Heart left ventricle (tissue), 13 donors: ENCODE results near the gene MYO1C.

Source experiments
- POLR2A ChIP-seq, 2 donors: fragments of 450-650 bp; IDR thresholded peaks; one replicate each; pipeline ENCODE4 v1.6.1; 2017; ENCODE audit warnings: antibody characterized with exemption in 2 of 2, mild to moderate bottlenecking in 2 of 2, moderate library complexity in 2 of 2
- TF ChIP-seq, protein P1 (sequence below), 12 donors: fragments of 200-600 bp; sonication (generic) in 4 of 12; IDR thresholded peaks; one replicate each; pipeline versions ENCODE4 v1.5.0 to v1.8.0; 2018 to 2022; ENCODE audit warnings: antibody characterized with exemption in 12 of 12, mild to moderate bottlenecking in 5 of 12
- donor health status: ischemic (EF 13 %, LVEDD 7.1; RV severe dilation, severe dysfunction).
- donor health status: DM: no; HTN: yes; CAD: no.
- donor health status: DM: no; HTN: no; CAD: no.
- donor health status: ischemic (EF 25% LVEDD 6.9; RV normal size, moderate dysfunction).
- donor health status: ischemic (EF 25% LVEDD 5.7; RV mildly dilated, moderate dysfunction).
- donor health status: ischemic (EF 35%, LVEDD 5.7; RV mildly dilated, moderate dysfunction).
- donor health status: nonischemic (EF 11% LVEDD 7.7; RV severe dilation, severe dysfunction).
- donor health status: DM: yes; HTN: yes; CAD: no.
- donor health status: PGD.
- donor health status: ischemic (EF 29% LVEDD 5.4; RV normal size, mild dysfunction).
- donor health status: nonischemic (EF 23%, LVEDD 6.1; RV moderate dilation, normal function).

DNA sequence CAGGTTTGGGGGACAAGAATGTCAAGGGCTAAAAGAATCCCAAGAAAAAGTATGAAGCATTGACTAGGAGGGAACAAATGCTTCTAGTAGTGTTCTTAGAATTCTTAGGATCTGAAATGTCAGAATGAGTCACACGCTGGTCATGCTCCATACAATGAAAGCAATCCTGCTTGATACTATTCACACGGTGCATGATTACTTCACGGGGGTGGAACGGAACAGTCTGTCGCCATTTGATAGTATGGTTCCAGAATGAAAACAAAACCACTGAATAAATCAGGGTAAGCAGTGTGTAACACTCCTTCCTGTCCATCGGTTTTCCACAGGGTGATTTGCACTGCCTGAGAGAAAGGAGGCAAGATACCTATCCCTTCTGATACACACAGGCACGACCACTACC lies 69.6 kb downstream of the MYO1C start:
- TF ChIP-seq, protein P1, sequence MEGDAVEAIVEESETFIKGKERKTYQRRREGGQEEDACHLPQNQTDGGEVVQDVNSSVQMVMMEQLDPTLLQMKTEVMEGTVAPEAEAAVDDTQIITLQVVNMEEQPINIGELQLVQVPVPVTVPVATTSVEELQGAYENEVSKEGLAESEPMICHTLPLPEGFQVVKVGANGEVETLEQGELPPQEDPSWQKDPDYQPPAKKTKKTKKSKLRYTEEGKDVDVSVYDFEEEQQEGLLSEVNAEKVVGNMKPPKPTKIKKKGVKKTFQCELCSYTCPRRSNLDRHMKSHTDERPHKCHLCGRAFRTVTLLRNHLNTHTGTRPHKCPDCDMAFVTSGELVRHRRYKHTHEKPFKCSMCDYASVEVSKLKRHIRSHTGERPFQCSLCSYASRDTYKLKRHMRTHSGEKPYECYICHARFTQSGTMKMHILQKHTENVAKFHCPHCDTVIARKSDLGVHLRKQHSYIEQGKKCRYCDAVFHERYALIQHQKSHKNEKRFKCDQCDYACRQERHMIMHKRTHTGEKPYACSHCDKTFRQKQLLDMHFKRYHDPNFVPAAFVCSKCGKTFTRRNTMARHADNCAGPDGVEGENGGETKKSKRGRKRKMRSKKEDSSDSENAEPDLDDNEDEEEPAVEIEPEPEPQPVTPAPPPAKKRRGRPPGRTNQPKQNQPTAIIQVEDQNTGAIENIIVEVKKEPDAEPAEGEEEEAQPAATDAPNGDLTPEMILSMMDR (IDR thresholded peaks at IDR 0.05) = no peak
- TF ChIP-seq POLR2A (IDR thresholded peaks at IDR 0.05) = no peak
